Femur (tissue), 1 donor: ENCODE results near the gene MAD1L1.

Experiments
- DNase-seq: peaks from one replicate; pipeline ENCODE4 v3.0.0-alpha.2; 2017

MAD1L1 gene

GRCh38 chr7:2257651-2258050, 24.9 kb upstream of the MAD1L1 start:
- DNase-seq: no peak

- no peak for DNase-seq
These were observed 24.4 kb upstream of the MAD1L1 start for GRCh38 chr7:2257046-2257551.

- DNase-seq: no peak
These were observed 23.7 kb upstream of the MAD1L1 start for GRCh38 chr7:2256306-2257045.

DNA sequence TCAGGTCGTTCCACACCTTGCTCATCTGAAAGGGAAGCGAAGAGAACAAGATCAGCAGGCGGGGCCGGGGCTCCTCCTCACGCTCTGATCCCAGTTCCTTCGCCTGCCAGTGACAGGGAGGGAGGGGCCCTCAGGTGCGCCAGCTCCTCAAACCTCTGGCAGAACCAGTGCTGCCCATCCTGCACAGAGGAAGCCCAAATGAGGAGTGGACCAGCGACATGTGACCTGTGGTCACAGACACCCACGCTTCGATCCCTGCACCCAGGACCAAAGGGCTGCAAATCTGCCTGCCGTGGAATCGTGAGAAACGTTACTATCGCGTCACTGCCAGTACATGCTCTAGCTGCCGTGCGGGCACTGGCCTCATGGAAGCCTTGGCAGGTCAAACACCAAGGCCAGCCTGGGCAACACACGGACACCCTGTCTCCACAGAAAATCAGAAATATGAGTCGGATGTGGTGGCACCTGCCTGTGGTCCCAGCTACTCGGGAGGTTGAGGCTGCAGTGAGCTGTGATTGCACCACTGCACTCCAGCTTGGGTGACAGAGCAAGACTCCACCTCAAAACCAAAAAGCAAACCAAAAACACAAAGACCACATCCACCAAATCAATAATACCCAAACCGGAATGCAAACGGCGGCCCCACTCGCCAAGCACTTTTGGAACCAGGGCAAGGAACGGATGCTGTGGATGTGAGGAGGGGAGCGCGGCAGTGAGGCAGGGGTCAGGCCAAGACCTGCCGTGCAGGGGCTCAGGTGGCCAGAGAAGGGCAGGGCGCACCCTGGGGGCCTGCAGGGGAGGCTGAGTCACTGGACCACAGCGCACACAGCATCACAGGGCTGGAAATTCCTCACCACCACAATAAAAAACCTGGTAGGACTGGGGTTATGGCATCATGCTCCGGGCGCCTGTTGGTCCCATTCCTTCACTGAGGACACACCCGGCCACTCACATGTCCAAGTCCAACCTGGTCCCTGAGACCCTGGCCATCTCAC, 22.7 kb upstream of the MAD1L1 start:
- no peak for DNase-seq

DNA sequence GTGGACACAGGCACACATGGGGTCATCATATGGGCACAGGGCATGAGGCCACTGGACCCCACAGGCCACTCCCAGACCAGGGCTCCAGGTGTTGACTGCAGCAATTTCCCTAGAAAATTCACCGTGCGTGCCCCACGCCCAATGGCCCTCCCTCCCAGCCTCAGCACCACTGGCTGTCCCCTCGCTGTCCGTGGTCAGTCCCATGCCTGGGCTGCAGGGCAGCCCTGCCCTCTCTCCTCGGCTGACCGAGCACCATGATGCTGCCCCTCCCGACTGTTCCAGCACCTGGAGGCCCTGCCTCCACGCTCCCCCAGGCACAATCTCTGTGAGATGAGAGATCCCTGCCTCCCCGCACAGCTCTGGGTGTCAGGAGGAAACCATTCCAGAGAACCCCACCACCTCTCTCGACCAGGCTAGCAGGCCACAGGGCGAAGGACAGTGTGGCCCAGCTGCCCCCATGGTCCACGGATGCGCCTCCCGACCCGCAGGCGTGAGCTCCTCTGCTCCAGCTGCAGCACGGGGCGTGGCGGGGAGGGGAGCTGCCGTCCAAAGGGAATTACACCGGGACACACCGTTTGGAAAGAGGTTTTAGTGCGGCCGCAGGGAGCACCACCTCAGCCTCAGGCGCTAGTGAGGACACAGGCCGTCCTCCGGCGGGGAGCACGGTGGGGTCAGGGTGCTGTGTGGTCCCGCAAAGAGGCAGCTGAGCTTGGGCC, 21.8 kb upstream of the MAD1L1 start:
- DNase-seq: no peak

GRCh38 chr7:2253525-2254244, 20.9 kb upstream of the MAD1L1 start:
- no peak for DNase-seq

DNA sequence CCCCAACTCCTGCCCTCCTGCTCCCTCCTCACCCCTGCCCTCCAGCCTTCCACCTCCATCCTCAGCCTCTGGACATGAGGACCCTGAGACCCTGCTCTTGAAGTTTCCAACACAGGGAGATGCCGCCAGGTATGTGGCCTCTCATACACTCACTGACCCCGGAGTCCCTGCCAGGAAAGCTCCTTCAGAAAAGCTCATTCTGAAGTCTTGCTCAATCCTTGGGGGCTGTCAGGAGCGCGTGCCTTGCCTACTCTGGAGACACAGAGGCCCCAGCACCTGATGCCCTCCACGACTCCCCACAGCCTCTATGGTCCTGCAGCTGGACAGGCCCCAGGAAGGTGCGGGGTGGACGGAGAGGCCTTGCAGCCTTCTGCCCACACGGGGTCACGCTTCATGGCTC, 20.3 kb upstream of the MAD1L1 start:
- no peak for DNase-seq

DNA sequence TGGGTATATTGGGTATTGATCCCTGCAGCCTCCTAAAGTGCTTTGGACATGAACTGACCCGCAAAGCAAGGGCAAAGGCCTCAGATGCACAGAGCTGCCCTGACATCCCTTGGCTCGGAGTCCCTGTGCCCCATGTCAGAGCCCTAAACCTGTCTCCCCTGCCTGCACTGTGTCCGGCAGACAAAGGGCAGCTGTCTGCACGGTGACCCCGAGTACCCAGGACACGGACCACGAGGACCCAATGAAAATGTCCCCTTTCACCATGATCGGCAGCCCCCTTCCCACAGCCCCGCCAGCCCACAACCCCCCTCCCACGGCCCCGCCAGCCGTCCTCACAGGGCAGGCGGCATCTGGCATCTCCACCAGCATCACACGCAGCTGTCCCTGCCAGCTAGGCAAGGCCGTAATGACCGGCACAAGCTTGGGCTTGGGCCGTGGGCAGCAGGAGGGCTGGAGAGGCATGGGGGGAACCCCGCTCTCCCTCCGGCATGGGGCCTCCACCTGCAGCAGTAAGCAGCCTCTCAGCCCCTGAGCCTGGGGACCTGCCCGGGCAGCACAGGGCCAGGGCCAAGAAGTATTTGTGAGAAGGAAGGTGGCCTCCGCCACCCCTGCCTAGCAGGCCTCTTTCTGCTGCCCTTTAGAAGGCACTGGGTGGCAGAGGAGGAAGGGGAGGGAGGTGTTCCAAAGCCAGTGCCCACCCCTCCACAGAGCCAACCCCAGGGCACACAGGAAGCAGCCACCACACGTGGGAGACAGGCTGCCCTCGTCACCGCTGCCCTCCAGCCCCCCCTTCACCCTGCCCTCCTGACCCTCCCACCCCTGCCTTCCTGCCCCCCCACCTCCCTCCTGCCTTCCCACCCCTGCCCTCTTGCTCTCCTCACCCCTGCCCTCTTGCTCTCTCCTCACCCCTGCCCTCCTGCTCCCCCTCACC, 19.4 kb upstream of the MAD1L1 start:
- DNase-seq: no peak

GRCh38 chr7:2251381-2251780, 18.6 kb upstream of the MAD1L1 start:
- no peak for DNase-seq

DNA sequence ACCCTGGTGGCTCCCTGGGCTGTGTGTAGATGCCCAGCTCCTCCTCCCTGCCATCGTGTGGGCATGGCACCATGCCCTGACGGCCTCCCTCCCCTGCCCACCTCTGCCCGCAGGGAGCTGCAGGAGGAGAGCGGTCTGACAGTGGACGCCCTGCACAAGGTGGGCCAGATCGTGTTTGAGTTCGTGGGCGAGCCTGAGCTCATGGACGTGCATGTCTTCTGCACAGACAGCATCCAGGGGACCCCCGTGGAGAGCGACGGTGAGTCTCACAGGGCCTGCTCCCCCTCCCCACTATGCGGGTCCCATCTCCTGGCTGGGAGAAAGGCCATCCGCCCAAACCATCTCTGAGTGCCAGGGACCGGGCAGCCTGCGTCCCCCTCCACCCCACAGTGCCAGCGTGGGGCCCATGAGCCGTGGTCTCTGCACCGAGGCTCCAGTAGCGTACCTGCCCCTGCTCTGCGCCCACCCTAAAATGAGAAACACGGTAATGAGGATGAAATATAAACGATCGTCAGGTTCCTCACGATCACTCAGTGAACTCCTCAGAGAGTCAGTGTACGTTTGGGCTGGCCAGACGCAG, 17.1 kb upstream of the MAD1L1 start:
- no peak for DNase-seq

DNA sequence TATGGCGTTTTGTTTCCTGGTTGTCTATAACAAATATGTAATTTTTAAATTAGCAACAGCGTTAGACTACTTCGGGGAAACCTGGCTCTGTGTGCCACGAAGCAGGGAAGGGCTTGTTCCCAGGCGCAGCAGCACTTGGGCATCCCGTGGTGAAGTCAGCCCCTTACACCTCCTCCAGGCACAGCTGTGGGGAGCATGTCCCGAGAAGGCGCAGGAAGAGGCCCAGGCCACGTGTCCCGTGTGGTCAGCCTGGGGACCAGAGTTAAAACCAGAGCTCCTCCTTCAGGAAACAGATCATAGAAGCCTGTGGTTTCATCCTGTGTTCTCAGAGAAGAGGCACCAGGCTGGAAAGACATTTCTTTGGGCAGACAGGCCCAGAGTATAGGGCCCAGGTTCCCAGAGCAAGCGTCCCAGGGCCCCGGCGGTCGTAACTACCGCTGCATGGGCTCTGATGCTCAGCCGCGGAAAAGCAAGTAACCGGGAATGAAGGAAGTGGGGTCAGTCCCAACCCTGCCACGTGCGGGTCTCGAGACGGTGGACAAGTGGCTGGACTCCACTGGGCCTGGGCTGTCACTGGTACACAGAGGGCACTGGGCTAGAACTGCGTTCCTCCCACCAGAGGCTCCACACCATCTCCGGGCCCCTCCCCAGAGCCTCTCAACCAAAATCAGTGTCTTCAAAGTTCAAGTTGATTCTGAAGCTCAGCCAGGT, 16.4 kb upstream of the MAD1L1 start:
- peak; percentile 93 for DNase-seq

DNA sequence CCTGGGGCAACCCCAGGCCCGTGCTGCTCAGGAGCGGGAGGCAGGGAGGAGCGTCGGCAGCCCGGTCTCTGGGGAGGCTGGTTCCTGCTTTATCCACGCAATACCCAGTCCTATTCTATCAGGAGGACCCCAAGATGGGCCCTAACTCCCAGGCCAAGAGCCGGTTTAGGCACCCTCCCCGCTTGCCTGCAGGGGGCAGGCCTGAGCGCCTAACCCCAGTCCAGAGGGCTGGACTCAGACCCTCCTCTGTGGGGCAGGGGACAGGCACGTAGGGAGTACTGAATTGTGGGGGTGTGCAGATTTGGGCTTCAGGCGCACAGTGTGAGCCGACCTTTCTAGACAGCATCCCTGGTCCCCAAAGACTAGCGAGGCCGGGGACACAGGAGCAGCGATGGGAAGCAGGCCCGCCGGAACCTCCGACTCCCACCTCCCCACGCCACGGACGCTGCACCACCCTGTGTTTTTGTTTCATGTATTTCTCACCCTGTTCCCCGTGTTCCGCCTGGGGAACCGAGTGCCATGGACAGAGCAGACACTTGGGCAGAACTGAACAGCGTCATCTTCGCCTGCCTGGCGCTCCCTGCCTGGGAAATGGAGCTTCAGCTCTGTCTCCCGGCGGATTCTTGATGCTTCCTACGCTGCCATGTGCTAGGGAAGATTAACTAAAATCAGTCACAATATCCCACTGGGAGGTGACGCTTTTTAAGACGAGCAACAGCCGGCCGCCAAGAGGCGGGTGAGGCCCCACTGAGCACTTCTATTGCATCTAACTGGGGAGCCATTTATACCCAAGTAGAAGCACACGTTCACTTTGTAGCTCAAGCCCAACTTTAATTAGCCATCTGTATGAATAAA, 14.6 kb upstream of the MAD1L1 start:
- no peak for DNase-seq

DNA sequence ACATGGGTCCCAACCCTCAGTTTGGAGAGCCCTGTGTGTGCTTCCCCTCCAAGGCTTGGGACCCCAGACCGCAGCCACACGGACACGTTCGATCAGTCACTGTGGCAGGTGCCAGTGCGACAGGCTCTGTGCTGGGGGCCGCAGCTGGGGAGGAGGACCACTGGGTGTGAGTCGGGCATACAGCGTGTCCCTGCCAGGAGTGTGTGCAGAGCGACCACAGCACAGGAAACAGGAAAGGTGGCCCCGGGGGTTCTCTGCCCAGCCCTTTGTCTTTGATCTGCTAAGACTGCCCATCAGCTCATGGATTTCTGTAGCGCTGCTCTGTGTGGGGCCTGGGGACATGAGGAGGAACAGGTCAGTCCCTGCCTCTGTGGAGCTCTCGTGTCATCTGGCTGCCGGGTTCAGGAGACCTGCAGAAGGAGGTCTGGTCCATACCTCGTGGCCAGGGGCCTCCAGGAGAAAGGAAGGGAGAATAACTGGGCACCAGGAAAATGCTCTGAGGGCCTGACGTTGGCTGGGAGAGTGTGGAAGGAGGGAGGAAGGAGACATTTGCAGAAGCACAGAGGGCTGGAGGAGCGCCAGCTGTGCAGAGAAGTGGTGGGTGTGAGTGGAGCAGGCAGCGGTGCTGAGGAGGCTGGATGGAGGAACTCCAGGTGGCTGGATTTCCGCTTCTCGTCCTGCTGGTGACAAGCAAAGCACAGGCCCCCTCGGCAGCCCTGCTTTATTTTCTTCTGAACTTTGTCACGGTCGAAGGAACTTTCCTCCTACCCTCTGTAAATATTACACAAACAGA, 13.3 kb upstream of the MAD1L1 start:
- DNase-seq: peak; percentile 69

- DNase-seq: no peak
These were observed 11.8 kb upstream of the MAD1L1 start for GRCh38 chr7:2244404-2244995.

DNA sequence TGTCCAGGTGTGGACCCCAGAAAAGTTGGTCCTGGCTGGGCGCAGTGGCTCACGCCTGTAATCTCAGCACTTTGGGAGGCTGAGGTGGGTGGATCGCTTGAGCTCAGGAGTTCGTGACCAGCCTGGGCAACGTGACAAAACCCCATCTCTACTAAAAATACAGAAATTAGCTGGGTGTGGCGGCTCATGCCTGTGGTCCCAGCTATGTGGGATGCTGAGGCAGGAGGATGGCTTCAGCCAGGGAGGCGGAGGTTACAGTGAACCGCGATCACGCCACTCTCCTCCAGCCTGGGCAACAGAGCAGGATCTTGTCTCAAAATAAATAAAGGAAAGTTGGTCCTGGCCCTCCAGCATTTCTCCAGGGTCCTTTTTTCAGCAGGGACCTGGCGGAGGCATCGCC, 10.7 kb upstream of the MAD1L1 start:
- peak; percentile 59 for DNase-seq

DNA sequence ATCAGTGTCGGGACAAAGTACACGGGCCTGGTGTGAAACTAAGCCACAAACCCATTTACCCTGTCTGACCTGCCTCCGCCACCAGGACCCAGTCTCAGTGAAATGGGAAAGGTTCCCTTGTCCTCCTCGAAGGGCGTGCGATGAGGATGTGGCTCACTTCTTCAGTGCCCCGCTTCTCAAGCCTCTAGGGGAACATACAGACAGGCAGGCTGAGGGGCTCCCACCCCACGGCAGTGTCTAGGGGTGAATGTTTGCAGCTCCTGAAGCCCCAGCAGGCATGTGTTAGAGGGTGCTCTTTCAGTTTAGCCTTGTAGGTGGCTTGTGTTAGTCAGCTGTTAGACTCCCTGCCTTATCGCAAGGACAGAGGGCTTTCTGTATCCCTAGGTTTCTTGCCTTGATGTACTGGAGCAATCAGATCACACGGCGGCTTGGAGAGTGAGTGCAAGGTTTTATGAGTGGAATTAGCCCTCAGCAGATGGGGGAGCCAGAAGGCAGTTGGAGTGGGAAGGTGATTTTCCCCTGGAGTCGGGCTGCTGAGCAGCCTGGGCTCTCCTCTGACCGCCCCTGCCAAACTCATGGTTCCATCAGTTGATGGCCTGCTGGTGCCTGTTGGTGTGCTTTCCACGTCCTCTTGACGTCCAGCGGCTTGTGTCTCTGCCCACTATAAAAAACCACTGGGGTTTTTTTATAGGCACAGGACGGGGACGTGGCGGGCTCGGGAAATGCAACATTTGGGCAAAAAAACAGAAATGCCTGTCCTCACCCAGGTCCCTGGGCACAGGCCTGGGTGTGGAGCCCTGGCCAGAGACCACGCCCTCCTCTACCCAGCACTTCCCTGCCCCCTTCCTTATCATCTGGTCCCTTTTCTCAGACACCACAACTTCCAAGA, 10.0 kb upstream of the MAD1L1 start:
- no peak for DNase-seq
